Measurements from ENCODE around the gene CRCP. TPM values are rescaled to one million over a fixed set of nuclear protein-coding genes. Genes with fewer than 3 reads are reported as not detected.
"Not testable (repeated sequence)": the region's sequence is repeated elsewhere in the genome, so short reads cannot be mapped to it uniquely, and the experiment has no call there.

Gene CRCP
- total and polyA plus RNA-seq, 7 donors, result 18.6 to 48.5 (median 25.7) TPM

DNA sequence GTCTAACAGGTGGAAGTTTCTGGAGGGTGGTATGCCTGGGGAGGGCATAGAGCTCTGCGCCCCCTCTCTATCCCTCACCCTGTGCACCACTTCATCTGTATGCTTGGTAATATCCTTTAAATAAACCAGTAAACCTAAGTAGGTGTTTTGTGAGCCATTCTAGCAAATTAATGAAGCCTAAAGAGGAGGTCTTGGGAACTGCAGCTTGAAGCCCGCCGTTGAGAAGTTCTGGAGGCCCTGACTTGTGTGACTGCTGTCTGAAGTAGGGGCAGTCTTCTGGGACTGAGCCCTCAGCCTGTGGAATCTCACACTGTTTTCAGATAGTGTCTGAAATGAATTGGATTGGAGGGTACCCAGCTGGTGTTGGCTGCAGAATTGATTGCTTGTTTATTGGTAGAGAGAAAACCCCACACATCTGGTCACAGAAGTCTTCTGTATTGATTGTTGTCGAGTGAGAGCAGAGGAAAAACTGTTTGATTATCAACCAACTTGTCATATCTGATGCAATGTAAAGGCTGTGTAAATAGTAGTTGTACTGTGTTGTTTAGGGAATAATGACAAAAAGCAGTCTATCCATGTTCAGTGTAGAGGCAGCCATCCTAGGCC is 4.7 kb downstream of the CRCP start:
- TF ChIP-seq EP300 (IDR thresholded peaks at IDR 0.05) (no peak), POLR2A (IDR thresholded peaks at IDR 0.05) (no peak), POLR2AphosphoS5 (IDR thresholded peaks at IDR 0.05) (no peak)
- TF ChIP-seq, protein P1, sequence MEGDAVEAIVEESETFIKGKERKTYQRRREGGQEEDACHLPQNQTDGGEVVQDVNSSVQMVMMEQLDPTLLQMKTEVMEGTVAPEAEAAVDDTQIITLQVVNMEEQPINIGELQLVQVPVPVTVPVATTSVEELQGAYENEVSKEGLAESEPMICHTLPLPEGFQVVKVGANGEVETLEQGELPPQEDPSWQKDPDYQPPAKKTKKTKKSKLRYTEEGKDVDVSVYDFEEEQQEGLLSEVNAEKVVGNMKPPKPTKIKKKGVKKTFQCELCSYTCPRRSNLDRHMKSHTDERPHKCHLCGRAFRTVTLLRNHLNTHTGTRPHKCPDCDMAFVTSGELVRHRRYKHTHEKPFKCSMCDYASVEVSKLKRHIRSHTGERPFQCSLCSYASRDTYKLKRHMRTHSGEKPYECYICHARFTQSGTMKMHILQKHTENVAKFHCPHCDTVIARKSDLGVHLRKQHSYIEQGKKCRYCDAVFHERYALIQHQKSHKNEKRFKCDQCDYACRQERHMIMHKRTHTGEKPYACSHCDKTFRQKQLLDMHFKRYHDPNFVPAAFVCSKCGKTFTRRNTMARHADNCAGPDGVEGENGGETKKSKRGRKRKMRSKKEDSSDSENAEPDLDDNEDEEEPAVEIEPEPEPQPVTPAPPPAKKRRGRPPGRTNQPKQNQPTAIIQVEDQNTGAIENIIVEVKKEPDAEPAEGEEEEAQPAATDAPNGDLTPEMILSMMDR (IDR thresholded peaks at IDR 0.05), result no peak

GRCh38 chr7:66123175-66123528 is 8.5 kb downstream of the CRCP start:
- peaks cover 0 to 29% (median 24%) of the 10 kb centered on the region in 4 donors for H3K4me1 ChIP-seq
- WGBS, 2 donors, result 95% methylated on average over 9 of the region's 9 CpGs
- TF ChIP-seq POLR2AphosphoS5 (IDR thresholded peaks at IDR 0.05) (no peak), EP300 (IDR thresholded peaks at IDR 0.05) (no peak), POLR2A (IDR thresholded peaks at IDR 0.05) (no peak)
- TF ChIP-seq, protein P1 (IDR thresholded peaks at IDR 0.05), result no peak

More for the DNA sequence above, 4.7 kb downstream of the CRCP start:
- no peak for DNase-seq
- Histone ChIP-seq H3K9me3 (no peaks in the 10 kb centered on the region), H3K4me1 (peaks cover 0 to 41% (median 25%) of the 10 kb centered on the region in 4 donors), H3K27me3 (no peaks in the 10 kb centered on the region), H3K27ac (no peak overlapping the region), H3K36me3 (peaks cover 0 to 6% (median 0%) of the 10 kb centered on the region in 4 donors), H3K4me3 (no peak overlapping the region)
- 87 to 88% methylated on average over 4 of the region's 4 CpGs for WGBS, 2 donors
- intact Hi-C loops (cut with DNase I), result no loop called here

DNA sequence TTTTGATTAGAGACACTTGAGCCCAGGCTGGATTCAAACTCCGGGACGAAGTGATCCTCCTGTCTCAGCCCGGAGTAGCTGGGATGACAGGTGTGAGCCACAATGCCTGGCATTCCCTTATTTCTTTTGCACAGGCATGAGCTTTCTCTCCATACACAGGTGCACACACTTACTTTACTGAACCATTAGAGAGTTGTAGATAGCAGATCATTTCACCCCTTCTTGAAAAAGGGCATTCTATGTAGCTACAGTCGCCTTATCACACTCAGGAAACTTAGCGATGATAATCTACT is 9.9 kb downstream of the CRCP start:
- WGBS, 2 donors, result 89% methylated on average over 5 of the region's 5 CpGs
- H3K4me3 ChIP-seq; DNase-seq; H3K36me3 ChIP-seq; H3K27me3 ChIP-seq; intact Hi-C loops (cut with DNase I); H3K9me3 ChIP-seq: not testable (repeated sequence)
- Histone ChIP-seq H3K27ac (peak overlapping the region in 1 of 4 donors; percentile 17), H3K4me1 (peaks cover 0 to 20% (median 17%) of the 10 kb centered on the region in 4 donors)

More at GRCh38 chr7:66123175-66123528, 8.5 kb downstream of the CRCP start:
- intact Hi-C loops (cut with DNase I), result no loop called here
- H3K4me3 ChIP-seq, result no peak overlapping the region
- no peak for DNase-seq
- no peaks in the 10 kb centered on the region for H3K9me3 ChIP-seq
- no peak overlapping the region for H3K27ac ChIP-seq
- H3K36me3 ChIP-seq, result peaks cover 0 to 6% (median 0%) of the 10 kb centered on the region in 4 donors
- no peaks in the 10 kb centered on the region for H3K27me3 ChIP-seq

DNA sequence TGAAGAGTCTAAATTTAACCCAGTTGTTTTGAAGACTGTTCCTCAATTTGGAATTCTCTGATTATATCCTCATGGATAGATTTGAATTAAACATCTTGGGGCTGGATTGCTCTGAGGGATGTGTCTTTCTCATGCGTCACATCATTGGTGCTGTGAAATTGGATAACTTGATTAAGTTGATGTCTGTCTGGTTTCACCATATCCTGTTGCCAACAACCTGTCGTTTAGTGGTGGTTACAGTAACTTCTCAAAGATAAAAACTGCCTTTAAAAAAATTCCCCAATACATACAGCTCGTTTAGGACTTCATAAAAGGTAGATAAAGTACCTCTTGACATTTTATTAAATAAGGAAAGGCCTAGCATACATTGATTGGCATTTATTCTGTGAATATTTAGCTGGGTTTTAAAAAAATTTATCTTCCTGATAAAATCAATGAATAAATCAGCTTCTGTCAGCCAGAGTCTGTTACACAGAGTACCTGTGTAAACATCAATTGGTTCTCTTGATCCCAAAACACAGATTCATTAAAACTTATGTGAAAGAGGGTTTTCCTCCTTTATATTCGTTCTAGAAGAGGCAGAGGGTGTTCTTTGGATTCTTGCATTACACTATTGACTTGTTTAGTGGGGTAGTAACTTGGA is 10.5 kb downstream of the CRCP start:
- WGBS, 2 donors, result 51 to 54% methylated on average over 4 of the region's 4 CpGs
- Histone ChIP-seq H3K36me3 (peaks cover 0 to 9% (median 0%) of the 10 kb centered on the region in 4 donors), H3K4me1 (peaks cover 0 to 20% (median 17%) of the 10 kb centered on the region in 4 donors), H3K27ac (peak overlapping the region in 1 of 4 donors; percentile 17), H3K9me3 (no peaks in the 10 kb centered on the region), H3K27me3 (no peaks in the 10 kb centered on the region), H3K4me3 (no peak overlapping the region)
- intact Hi-C loops (cut with DNase I), result no loop called here
- TF ChIP-seq, protein P1 (IDR thresholded peaks at IDR 0.05), result no peak
- no peak for TF ChIP-seq POLR2AphosphoS5 (IDR thresholded peaks at IDR 0.05)
- TF ChIP-seq EP300 (IDR thresholded peaks at IDR 0.05), result no peak
- TF ChIP-seq POLR2A (IDR thresholded peaks at IDR 0.05), result no peak
- DNase-seq, result no peak

DNA sequence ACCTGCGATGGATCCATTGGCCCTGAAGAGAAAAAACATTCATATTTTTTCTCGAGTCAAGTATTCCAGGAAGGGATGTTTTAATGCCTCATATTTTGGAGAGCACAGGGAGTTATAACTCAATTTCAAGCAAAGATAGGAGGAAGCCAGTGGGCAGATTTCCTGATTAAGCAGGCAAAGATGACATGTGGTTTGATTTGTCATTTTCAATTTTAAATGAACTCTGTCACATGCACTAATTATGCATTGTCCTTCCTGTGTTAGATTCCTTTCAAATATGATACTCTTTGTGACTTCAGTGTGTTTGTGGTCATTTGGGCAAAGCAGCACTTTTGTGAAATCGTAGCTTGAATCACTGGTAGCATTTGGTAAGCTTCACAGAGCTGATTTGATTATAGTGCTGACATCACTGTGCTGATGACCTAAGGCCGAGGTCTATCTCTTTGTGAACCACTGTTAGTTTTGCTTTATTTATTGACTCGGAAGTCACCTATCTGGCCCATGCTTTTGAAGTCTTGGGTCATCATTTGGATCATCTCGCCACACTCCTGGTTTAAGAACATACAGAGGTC is 11.2 kb downstream of the CRCP start:
- peaks cover 0 to 16% (median 3%) of the 10 kb centered on the region in 4 donors for H3K36me3 ChIP-seq
- peak overlapping the region in 1 of 4 donors; percentile 10 for H3K27ac ChIP-seq
- intact Hi-C loops (cut with DNase I); H3K9me3 ChIP-seq; H3K27me3 ChIP-seq; H3K4me3 ChIP-seq; DNase-seq: not testable (repeated sequence)
- WGBS, 2 donors, result 79 to 82% methylated on average over 6 of the region's 6 CpGs
- H3K4me1 ChIP-seq, result peaks cover 0 to 20% (median 17%) of the 10 kb centered on the region in 4 donors

DNA sequence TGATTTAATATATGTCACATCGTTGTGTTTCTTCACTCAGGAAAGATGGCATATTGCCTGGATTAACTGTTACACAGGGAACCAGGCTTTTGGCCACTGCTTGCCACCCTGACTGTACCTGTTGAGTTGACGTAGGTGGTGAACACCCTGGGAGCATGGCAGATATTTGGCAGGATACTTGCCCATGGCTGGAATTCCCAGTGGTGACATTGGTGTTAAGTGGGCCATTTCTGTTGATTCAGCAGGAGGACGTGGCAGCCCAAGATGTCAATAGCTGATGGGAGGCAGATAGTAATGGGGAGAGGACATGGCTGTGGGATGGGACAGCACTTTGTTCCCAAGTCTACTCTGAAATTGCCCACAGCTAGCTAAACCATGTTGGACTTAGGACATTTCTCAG is 12.5 kb downstream of the CRCP start:
- H3K9me3 ChIP-seq; intact Hi-C loops (cut with DNase I); H3K27me3 ChIP-seq; DNase-seq; H3K4me3 ChIP-seq; H3K27ac ChIP-seq: not testable (repeated sequence)
- Histone ChIP-seq H3K36me3 (peaks cover 0 to 24% (median 7%) of the 10 kb centered on the region in 4 donors), H3K4me1 (peaks cover 0 to 20% (median 17%) of the 10 kb centered on the region in 4 donors)
- WGBS, 2 donors, result 90 to 95% methylated on average over 3 of the region's 3 CpGs

Data from sigmoid colon (tissue), 7 donors.